Keratinocyte (primary cell): ENCODE results near the gene ST6GALNAC5. TPM values are rescaled to one million over a fixed set of nuclear protein-coding genes. Genes with fewer than 3 reads are reported as not detected.
A peak's percentile ranks its signal among the peaks of the same experiment; 100 is the strongest.

Experiments
- DNase-seq: peaks from one replicate; pipeline ENCODE4 v3.0.0-alpha.2; 2011; ENCODE audit warnings: low read depth, missing footprints, low spot score
- FAIRE-seq: peaks from 2 replicates; lab custom pipeline; 2011; peaks lifted over from hg19 to GRCh38; lab: Jason Lieb, UNC
- H2AFZ ChIP-seq: 2 replicates; pipeline ENCODE4 v1.6.0; 2012; ENCODE audit warnings: low read length, control low read depth, inconsistent platforms; ENCODE audit not compliant: control insufficient read depth
- H3K27ac ChIP-seq: 2 replicates; pipeline ENCODE4 v1.5.1; 2011; ENCODE audit warnings: low read length; ENCODE audit not compliant: control insufficient read depth, insufficient read depth
- H3K27me3 ChIP-seq: 3 replicates; pipeline ENCODE4 v1.6.0; 2011; ENCODE audit warnings: low read length; ENCODE audit not compliant: control insufficient read depth, insufficient read depth; ENCODE audit errors: extremely low read depth
- H3K36me3 ChIP-seq, 2 experiments: 2 replicates in 1 of 2; 3 replicates in 1 of 2; pipeline ENCODE4 v1.5.1; 2011; ENCODE audit warnings: low read length in 2 of 2, mild to moderate bottlenecking in 1 of 2; ENCODE audit not compliant: control insufficient read depth in 2 of 2, insufficient read depth in 2 of 2; ENCODE audit errors: extremely low read depth in 1 of 2
- H3K4me1 ChIP-seq: 3 replicates; pipeline ENCODE4 v1.5.1; 2011; ENCODE audit warnings: low read length; ENCODE audit not compliant: control insufficient read depth, insufficient read depth; ENCODE audit errors: extremely low read depth
- H3K4me2 ChIP-seq: 3 replicates; pipeline ENCODE4 v1.6.0; 2011; ENCODE audit warnings: low read depth, low read length; ENCODE audit not compliant: control insufficient read depth, insufficient read depth; ENCODE audit errors: extremely low read depth
- H3K4me3 ChIP-seq, 3 experiments: fragments of 200-600 bp in 1 of 3; sonication (generic) in 1 of 3; 2 replicates in 2 of 3; 3 replicates in 1 of 3; pipeline ENCODE4 v1.5.1; 2011 to 2016; ENCODE audit warnings: low read length in 3 of 3, mild to moderate bottlenecking in 3 of 3, control low read depth in 2 of 3, inconsistent platforms in 1 of 3, low read depth in 1 of 3, mixed read lengths in 1 of 3, mixed run types in 1 of 3, moderate library complexity in 1 of 3; ENCODE audit not compliant: control insufficient read depth in 2 of 3, insufficient read depth in 2 of 3; ENCODE audit errors: extremely low read depth in 1 of 3
- H3K79me2 ChIP-seq: 2 replicates; pipeline ENCODE4 v1.6.0; 2012; ENCODE audit warnings: low read length; ENCODE audit not compliant: control insufficient read depth, insufficient read depth
- H3K9ac ChIP-seq: 3 replicates; pipeline ENCODE4 v1.6.0; 2011; ENCODE audit warnings: low read length; ENCODE audit not compliant: control insufficient read depth, insufficient read depth; ENCODE audit errors: extremely low read depth
- H3K9me1 ChIP-seq: 3 replicates; pipeline ENCODE4 v1.6.0; 2011; ENCODE audit warnings: low read length; ENCODE audit not compliant: control insufficient read depth, insufficient read depth; ENCODE audit errors: extremely low read depth
- H3K9me3 ChIP-seq: 2 replicates; pipeline ENCODE4 v1.5.1; 2012; ENCODE audit warnings: low read depth, low read length; ENCODE audit not compliant: control insufficient read depth
- H4K20me1 ChIP-seq: 3 replicates; pipeline ENCODE4 v1.6.0; 2011; ENCODE audit warnings: low read length; ENCODE audit not compliant: control insufficient read depth, insufficient read depth; ENCODE audit errors: extremely low read depth
- CTCF ChIP-seq, 3 experiments: IDR thresholded peaks in 1 of 3; conservative IDR thresholded peaks in 1 of 3; optimal IDR thresholded peaks in 1 of 3; 2 replicates in 2 of 3; 3 replicates in 1 of 3; pipeline versions ENCODE3 to v1.5.1; 2011; ENCODE audit warnings: low read length in 3 of 3, mild to moderate bottlenecking in 3 of 3, moderate library complexity in 2 of 3, control low read depth in 1 of 3, inconsistent platforms in 1 of 3; ENCODE audit not compliant: insufficient read depth in 2 of 3; ENCODE audit errors: extremely low read depth in 1 of 3
- EZH2 ChIP-seq: IDR thresholded peaks from one replicate; pipeline ENCODE4 v1.6.1; 2012; ENCODE audit warnings: inconsistent platforms, mild to moderate bottlenecking, low read length, moderate library complexity
- dilution Hi-C: fragments of 300-500 bp; cut with MboI; formaldehyde crosslinking; loops from one replicate; pipeline ENCODE4 v1.7.0; 2020; ENCODE audit warnings: low sequenced_read_pairs; ENCODE audit not compliant: extremely low pct_ligation_motif_present
- polyA plus RNA-seq, 5 experiments: library from polyadenylated mRNA; depleted of rRNA in 3 of 5; stranded (reverse) in 3 of 5; stranded (forward) in 1 of 5; unstranded in 1 of 5; fragments of >200 nt; gene quantifications; 1 replicate in 1 of 5; 2 replicates in 3 of 5; 3 replicates in 1 of 5; pipeline versions ENCODE4 v1.2.1 to v1.2.3, GENCODE V29; 2011 to 2012; ENCODE audit warnings: missing spikeins in 2 of 5, low read depth in 1 of 5, low replicate concordance in 1 of 5

The ST6GALNAC5 gene
- polyA plus RNA-seq, 1 donor (not counting 4 experiments of a cell fraction or from before 2014, with no cell fraction given) = 12.8 TPM

GRCh38 chr1:77061162-77061561, 193.9 kb downstream of the ST6GALNAC5 start:
- Histone ChIP-seq H3K27ac (no peak overlapping the region), H3K9ac (no peak overlapping the region), H4K20me1 (no peaks in the 10 kb centered on the region), H3K4me3 (no peak overlapping the region), H3K36me3 (peaks cover 0 to 2% of the 10 kb centered on the region in 2 experiments), H3K27me3 (no peaks in the 10 kb centered on the region), H3K4me1 (peaks cover 7% of the 10 kb centered on the region), H3K9me1 (no peaks in the 10 kb centered on the region), H2AFZ (no peak overlapping the region), H3K4me2 (no peak overlapping the region), H3K9me3 (no peaks in the 10 kb centered on the region), H3K79me2 (no peaks in the 10 kb centered on the region)
- dilution Hi-C loops = no loop called here
- DNase-seq = no peak
- TF ChIP-seq CTCF (optimal IDR thresholded peaks at IDR 0.05 in 1 of 3, IDR thresholded peaks at IDR 0.05 in 1 of 3, conservative IDR thresholded peaks at IDR 0.05 in 1 of 3; ENCODE audit: extremely low read depth in 1 of 3, insufficient read depth in 2 of 3, low read length in 3 of 3) (no peak), EZH2 (no peak)
- no peak for FAIRE-seq

GRCh38 chr1:77063118-77063517, 195.8 kb downstream of the ST6GALNAC5 start:
- peak; percentile 58 for FAIRE-seq
- DNase-seq = no peak

More at GRCh38 chr1:77063118-77063517, 195.8 kb downstream of the ST6GALNAC5 start:
- Histone ChIP-seq H3K36me3 (peaks cover 0 to 2% of the 10 kb centered on the region in 2 experiments), H3K4me3 (no peak overlapping the region), H3K9me3 (no peaks in the 10 kb centered on the region), H3K4me1 (peaks cover 8% of the 10 kb centered on the region), H3K4me2 (no peak overlapping the region), H3K9ac (no peak overlapping the region), H2AFZ (no peak overlapping the region), H3K9me1 (no peaks in the 10 kb centered on the region), H3K79me2 (no peaks in the 10 kb centered on the region), H3K27ac (no peak overlapping the region), H4K20me1 (no peaks in the 10 kb centered on the region), H3K27me3 (no peaks in the 10 kb centered on the region)
- dilution Hi-C loops = no loop called here
- TF ChIP-seq EZH2 = no peak
- no peak for TF ChIP-seq CTCF (optimal IDR thresholded peaks at IDR 0.05 in 1 of 3, IDR thresholded peaks at IDR 0.05 in 1 of 3, conservative IDR thresholded peaks at IDR 0.05 in 1 of 3; ENCODE audit: extremely low read depth in 1 of 3, insufficient read depth in 2 of 3, low read length in 3 of 3)
